ENCODE measurements around the gene UNC45B.

DNA sequence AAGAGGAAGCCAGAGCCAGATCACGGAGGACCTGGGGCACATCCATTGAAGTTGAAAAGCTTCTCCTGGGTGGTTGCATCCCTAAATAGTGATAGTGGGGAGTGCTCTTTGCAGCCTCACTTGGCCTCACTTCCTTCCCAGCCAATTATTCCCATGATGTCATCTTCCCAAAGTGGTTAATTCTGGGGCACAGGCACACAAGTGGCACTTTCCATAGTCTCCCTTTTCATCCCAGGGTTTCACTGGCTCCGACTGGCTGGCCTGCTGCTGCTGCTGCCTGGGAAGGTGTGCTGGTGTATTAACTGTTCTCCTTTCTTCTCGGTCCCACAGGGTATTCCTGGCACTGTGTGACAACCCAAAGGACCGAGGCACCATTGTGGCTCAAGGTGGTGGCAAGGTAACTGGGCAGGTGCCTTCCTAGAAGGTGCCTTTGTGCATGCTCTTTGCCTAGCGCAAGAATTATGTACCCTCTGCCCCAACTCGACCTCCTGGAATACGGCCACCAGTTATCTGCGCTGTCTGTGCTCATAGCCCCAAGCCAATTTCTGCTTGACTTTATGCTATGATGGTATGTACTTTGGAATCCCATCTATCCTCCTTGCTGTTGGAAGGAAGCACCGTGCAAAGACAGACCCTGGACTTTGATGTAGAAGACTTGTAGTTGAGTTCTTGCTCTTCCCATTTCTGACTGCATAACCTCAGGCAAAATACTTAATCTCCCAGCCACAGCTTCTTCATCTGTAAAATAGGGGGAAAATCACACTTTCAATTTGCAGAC lies 28.2 kb downstream of the UNC45B start:
- TF ChIP-seq, protein P1, sequence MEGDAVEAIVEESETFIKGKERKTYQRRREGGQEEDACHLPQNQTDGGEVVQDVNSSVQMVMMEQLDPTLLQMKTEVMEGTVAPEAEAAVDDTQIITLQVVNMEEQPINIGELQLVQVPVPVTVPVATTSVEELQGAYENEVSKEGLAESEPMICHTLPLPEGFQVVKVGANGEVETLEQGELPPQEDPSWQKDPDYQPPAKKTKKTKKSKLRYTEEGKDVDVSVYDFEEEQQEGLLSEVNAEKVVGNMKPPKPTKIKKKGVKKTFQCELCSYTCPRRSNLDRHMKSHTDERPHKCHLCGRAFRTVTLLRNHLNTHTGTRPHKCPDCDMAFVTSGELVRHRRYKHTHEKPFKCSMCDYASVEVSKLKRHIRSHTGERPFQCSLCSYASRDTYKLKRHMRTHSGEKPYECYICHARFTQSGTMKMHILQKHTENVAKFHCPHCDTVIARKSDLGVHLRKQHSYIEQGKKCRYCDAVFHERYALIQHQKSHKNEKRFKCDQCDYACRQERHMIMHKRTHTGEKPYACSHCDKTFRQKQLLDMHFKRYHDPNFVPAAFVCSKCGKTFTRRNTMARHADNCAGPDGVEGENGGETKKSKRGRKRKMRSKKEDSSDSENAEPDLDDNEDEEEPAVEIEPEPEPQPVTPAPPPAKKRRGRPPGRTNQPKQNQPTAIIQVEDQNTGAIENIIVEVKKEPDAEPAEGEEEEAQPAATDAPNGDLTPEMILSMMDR (IDR thresholded peaks at IDR 0.05), result no peak
- TF ChIP-seq POLR2A (IDR thresholded peaks at IDR 0.05), result no peak
